HG02623 (cell line): Measurements from ENCODE around the gene WDR77.

Source experiments
- ATAC-seq: cut with Tn5 transposase; IDR thresholded peaks from one replicate; pipeline ENCODE4 v1.9.1; 2021; ENCODE audit warnings: moderate library complexity; ENCODE audit not compliant: unreplicated experiment

WDR77 gene

DNA sequence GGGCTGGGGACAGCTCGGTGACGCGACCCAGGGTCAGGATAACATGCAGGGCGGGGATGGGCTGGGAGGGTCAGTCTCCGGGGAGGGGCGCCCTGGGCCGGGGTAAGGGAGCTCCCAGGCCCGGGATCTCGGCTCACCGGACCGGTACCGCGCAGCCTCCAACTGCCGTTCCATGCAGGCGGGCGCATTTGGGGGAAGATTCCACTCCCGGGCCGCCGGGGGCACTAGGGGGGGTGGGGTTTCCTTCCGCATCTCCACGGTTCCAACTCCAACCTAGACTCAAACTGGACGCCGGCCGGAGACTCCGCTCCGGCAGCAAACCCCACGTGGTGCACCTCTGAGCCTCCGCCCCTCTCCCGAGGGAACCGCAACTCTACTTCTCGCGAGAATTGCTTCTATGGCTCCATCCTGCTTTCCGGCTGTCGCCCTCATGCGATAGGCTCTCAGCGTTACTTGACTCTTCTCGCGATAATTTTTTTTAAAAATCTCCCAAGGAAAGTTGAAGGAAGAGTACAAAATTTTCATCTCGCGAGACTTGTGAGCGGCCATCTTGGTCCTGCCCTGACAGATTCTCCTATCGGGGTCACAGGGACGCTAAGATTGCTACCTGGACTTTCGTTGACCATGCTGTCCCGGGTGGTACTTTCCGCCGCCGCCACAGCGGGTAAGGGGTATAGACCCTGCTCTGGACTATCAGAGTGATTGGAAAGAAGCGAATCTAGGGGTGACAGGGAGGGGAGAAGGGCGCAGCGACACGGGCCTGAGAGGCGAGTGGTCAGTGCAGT is at the start of gene WDR77, which contains the start of gene ATP5PB:
Gene WDR77, minus strand, starts transcription at position 339 of the 785 bp plus-strand sequence. Its CDS starts 87 bp downstream, at position 252.
Gene ATP5PB, plus strand, starts transcription at position 547 of the 785 bp plus-strand sequence. Its CDS starts 78 bp downstream, at position 625.
- ATAC-seq: peak; percentile 93

GRCh38 chr1:111497592-111497991 is 48.5 kb upstream of the WDR77 start:
- ATAC-seq: no peak

- ATAC-seq: no peak
These were observed 47.3 kb upstream of the WDR77 start for GRCh38 chr1:111496398-111496797.

GRCh38 chr1:111491070-111491469 is 42.0 kb upstream of the WDR77 start:
- ATAC-seq: no peak

DNA sequence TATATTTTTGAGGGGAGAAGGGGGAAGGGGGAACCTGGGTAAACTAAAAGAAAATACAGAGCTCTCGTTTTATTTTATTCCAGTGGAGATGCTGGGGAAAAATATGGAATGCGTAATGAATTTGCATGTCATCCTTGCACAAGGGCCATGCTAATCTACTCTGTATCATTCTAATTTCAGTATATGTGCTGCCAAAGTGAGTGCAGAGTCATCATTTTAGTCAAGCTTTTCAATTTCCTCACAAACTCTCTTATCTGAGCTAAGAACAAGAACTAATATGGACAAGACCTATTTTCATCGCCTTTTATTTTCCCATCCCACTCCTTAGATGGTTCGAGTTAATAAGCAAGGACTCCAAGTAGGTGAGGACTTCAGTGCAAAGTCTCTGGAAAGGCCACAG is 41.2 kb upstream of the WDR77 start:
- no peak for ATAC-seq

DNA sequence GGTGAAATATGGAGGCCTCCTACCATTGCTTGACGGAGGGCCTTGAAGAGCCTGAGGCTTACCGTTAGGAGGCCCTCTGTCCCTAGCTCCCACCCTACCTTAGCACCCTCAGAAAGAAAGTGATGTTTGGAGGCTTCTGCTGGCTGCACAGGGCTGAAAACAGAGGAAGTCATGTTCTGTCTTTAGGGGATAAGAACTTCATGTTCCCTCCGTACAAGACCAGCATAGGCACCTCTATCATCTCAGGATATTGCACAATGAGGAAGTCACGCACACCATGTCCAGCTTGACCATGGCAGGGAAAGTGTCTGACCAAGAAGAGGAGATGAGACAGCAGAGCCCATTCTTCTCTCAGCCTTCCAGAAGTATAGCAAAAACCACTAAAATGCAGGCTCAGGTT is 40.5 kb upstream of the WDR77 start:
- ATAC-seq: no peak

GRCh38 chr1:111488669-111489068 is 39.6 kb upstream of the WDR77 start:
- ATAC-seq: no peak

DNA sequence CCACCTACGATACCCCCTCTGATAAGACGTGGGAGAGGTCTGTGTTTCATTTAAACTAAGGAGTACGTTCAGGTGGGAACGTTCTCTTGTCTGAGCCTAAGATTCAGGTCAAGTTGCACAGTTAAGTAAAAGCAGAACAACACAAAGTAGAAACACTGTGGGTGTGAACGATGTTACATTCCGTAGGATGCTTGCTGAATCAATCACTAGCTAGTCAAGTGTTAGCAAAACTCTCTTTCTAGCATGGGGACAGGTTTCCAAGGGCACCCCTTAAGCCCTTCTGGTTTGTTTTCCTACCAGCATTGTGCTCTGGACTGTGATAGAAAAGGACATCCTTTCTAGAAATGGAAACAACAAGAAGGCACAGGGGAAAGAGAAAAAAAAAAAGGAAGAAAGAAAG is 38.1 kb upstream of the WDR77 start:
- no peak for ATAC-seq

- ATAC-seq: no peak
These were observed 37.4 kb upstream of the WDR77 start for GRCh38 chr1:111486431-111486830.

DNA sequence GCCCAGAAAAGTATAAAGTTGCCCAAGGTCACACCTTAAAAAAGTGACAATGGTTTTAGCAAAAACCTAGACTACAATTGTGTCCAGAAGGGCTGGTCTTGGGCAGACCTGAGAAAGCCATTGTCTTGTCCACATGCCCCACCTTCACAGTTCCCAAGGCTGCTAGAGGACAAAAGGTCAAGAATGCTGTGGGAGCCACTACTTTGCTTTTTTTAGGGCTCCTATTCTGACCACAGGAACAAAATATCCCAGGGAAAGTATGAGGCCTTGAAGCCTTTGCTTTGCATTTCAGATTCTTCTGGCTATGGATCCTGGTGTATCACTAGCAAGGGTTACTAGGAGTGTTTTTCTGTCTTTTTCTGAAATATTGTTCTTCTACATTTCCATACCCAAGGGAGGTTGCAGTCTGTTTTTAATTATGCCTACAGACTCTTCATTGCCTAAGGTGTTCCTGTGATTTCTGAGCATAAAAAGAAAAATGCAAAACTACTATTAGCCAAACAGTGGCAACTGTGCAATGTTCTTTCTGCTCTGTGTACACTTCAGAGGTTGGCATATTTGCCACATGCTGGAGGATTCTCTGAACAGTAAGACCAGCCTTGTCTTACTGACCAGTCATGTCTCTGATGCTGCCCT is 35.5 kb upstream of the WDR77 start:
- no peak for ATAC-seq

DNA sequence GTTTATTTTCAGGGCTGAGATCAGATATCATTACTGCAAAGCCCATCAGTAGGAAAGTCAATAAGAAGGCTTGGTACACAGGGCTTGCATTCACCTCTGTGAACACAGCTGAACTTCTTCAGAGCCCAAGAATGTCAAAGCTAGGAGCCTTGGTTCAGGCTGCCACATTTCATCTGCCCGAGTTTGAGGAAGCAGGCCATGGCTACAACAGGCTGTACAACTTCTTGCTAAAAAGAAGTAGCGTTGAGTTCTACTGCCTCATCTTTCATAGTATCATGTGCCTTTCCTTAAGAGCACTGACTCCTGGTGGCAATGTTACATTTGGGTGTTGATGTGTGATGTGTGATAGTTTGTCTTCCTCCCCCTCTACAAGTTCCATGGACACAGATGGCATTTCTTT is 34.8 kb upstream of the WDR77 start:
- no peak for ATAC-seq

DNA sequence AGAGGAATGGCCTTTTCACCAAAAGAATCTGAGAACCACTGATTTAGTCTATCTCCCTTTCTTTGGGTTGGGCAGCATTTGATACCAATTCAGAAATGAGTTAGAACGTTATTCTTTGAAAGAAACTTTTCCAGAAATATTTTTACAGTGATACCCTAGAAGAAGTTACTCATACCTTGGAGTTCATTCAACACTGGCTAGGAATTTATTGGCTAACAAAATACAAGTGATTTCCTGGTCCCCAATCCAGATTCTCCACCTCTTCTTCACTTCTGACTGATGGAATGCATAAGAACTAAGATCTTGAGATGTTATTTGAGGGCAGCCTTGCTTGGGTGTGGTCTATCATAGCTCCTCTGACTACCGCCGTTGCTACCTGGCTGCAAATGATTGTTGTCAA is 34.1 kb upstream of the WDR77 start:
- no peak for ATAC-seq

GRCh38 chr1:111481387-111482221 is 32.5 kb upstream of the WDR77 start:
- ATAC-seq: peak; percentile 43

DNA sequence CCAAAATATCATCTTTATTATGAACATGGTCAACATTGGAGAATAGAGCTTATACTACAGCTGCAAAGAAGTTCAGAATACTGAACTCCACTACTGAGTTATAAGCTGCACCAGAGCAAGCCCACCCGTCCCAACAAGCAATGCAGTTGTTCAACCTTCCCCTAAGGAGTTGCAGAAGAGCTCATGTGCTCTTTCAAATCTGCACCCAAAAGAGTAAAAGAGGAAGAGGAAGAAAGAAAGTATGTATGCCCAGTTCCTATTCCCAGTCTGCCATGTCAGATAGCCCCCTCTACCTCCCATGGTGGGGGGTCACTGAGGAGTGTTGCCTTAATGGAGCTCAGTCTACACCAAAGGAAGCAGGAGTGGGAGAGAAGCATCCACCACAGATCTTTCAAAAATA is 31.6 kb upstream of the WDR77 start:
- no peak for ATAC-seq

DNA sequence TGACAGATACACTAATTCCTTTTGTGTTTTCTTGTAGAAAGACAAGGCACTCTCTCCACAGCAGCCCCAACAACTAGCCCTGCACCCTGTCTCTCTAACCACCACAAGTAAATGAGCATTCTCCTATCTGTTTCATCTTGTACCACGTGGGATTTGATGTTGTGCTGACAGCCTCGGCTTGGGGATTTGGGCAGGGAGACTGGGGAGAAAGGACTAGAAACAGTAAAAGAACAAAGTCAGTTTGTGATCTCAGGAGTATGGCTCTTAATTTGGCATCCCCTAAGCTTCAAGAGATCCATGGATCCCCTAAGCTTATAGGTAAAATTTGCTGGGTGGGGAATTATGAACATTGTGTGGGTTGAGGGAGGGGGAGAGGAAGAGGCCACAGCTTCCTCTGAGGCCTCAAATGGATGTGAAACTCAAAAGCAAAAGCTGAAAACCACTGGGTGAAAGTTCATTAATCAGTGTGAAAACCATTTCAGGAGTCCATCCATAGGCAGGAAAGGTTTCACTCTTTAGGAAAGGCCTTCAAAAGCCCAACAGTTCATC is 27.8 kb upstream of the WDR77 start:
- ATAC-seq: peak; percentile 69

DNA sequence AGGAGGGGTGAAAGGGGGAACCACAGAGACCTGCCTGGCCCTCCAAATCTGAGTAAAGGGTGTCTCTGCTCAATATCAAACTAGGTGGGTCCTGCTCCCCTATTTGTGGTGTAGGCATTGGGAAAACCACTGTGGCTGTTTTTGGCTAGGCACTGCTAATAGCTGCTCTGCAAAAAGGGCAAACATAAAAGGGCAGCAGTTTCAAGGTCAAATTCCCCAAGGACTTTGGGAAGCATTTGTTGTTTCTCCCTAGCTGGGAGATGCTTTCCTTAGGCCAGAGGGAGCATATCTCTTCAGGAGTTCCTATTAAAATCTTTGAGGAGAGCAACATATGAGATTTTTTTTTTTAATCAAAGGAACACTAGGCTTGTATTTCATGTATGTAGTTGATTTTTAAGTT is 27.2 kb upstream of the WDR77 start:
- ATAC-seq: no peak

- no peak for ATAC-seq
These were observed 26.6 kb upstream of the WDR77 start for GRCh38 chr1:111475701-111476100.

- ATAC-seq: no peak
These were observed 25.5 kb upstream of the WDR77 start for GRCh38 chr1:111474521-111474920.

- ATAC-seq: no peak
These were observed 25.1 kb upstream of the WDR77 start for GRCh38 chr1:111474106-111474505.

- no peak for ATAC-seq
These were observed 22.5 kb upstream of the WDR77 start for GRCh38 chr1:111471538-111471937.

GRCh38 chr1:111471012-111471411 is 22.0 kb upstream of the WDR77 start:
- no peak for ATAC-seq
